ENCODE results near the gene DTX3. TPM values are rescaled to one million over a fixed set of nuclear protein-coding genes. Genes with fewer than 3 reads are reported as not detected.

The DTX3 gene
- total RNA-seq, 1 experiment from 2014 or later = 0.37 TPM

- ChIA-PET RAD21 (ENCODE audit: low non-redundant PET in 1 of 2, low total read pairs in 2 of 2, uncharacterized antibody in 2 of 2, unreplicated experiment in 2 of 2) (no interaction called here), POLR2A (no interaction called here), CTCF (no interaction called here)
- no peak overlapping the region for H3K9ac ChIP-seq (ENCODE audit: low read length)
- H3K4me2 ChIP-seq (ENCODE audit: low read length) = no peak overlapping the region
- no peaks in the 10 kb centered on the region for H3K9me2 ChIP-seq (ENCODE audit: insufficient read depth)
- no peaks in the 10 kb centered on the region for H3K9me3 ChIP-seq (ENCODE audit: control insufficient read depth in 1 of 2, insufficient read depth in 1 of 2, low read depth in 1 of 2, low read length in 2 of 2)
- no peak overlapping the region for H3K27ac ChIP-seq (ENCODE audit: low read depth, low read length)
- H3K4me1 ChIP-seq (ENCODE audit: control insufficient read depth in 1 of 2, insufficient read depth in 2 of 2, low read length in 2 of 2) = no peaks in the 10 kb centered on the region
- H2AFZ ChIP-seq (ENCODE audit: low read depth, low read length, poor library complexity, severe bottlenecking) = no peak overlapping the region
- BruUV-seq (replicated peaks) = no TSS peak
- TF ChIP-seq POLR2AphosphoS5 (IDR thresholded peaks at IDR 0.05; ENCODE audit: low read depth, low read length) (no peak), EZH2phosphoT487 (IDR thresholded peaks at IDR 0.05; ENCODE audit: borderline replicate concordance) (no peak), ELF1 (IDR thresholded peaks at IDR 0.05; ENCODE audit: borderline replicate concordance, low read depth) (no peak), RAD21 (IDR thresholded peaks at IDR 0.05; ENCODE audit: low read depth) (no peak), SIN3A (IDR thresholded peaks at IDR 0.05; ENCODE audit: low read depth) (no peak), TCF7L2 (IDR thresholded peaks at IDR 0.05; ENCODE audit: borderline replicate concordance, extremely low read depth, insufficient read depth, insufficient read length) (no peak), YY1 (IDR thresholded peaks at IDR 0.05; ENCODE audit: extremely low read depth, insufficient replicate concordance, low read depth, low read length) (no peak), ZFX (IDR thresholded peaks at IDR 0.05) (no peak), ZBTB33 (IDR thresholded peaks at IDR 0.05; ENCODE audit: extremely low read depth, insufficient replicate concordance, low read length) (no peak), FOSL1 (IDR thresholded peaks at IDR 0.05; ENCODE audit: low read depth) (no peak), REST (IDR thresholded peaks at IDR 0.05; ENCODE audit: low read depth) (no peak)
- H3K27me3 ChIP-seq (ENCODE audit: insufficient read depth, low read length) = no peaks in the 10 kb centered on the region
- no peak for DNase-seq (ENCODE audit: low read depth, low spot score)
- H3K36me3 ChIP-seq (ENCODE audit: control insufficient read depth in 1 of 2, insufficient read depth in 2 of 2, low read length in 2 of 2) = peaks cover 0 to 8% of the 10 kb centered on the region in 2 experiments; a peak in 3 of 4 replicates
- no peaks in the 10 kb centered on the region for H3K79me2 ChIP-seq (ENCODE audit: insufficient read depth, low read length)
- intact Hi-C loops (cut with micrococcal nuclease) = no loop called here
- no peaks in the 10 kb centered on the region for H4K20me1 ChIP-seq (ENCODE audit: insufficient read depth)
- no peak overlapping the region for H3K4me3 ChIP-seq (replicated peaks in 1 of 2; ENCODE audit: low read depth in 1 of 2, low read length in 2 of 2)
- ATAC-seq = no peak
Observed at GRCh38 chr12:57579011-57579410, 25.6 kb upstream of the DTX3 start.

Data from HCT116 (cell line).